GM23338 (cell line): ENCODE results near the gene RHO.
"Not testable (repeated sequence)": the region's sequence is repeated elsewhere in the genome, so short reads cannot be mapped to it uniquely, and the experiment has no call there.

Experiments
- NANOG ChIP-seq: IDR thresholded peaks from 2 replicates; pipeline ENCODE4 v1.6.1; 2016; ENCODE audit warnings: antibody characterized with exemption, borderline replicate concordance
- TF ChIP-seq, protein P1 (sequence below), 2 experiments: fragments of 200-600 bp in 1 of 2; sonication (generic) in 1 of 2; conservative IDR thresholded peaks; 2 replicates each; pipeline versions ENCODE4 v1.5.1 to v1.6.1; 2016 to 2017; ENCODE audit warnings: antibody characterized with exemption in 2 of 2, low read depth in 2 of 2, mild to moderate bottlenecking in 2 of 2, moderate library complexity in 1 of 2

DNA sequence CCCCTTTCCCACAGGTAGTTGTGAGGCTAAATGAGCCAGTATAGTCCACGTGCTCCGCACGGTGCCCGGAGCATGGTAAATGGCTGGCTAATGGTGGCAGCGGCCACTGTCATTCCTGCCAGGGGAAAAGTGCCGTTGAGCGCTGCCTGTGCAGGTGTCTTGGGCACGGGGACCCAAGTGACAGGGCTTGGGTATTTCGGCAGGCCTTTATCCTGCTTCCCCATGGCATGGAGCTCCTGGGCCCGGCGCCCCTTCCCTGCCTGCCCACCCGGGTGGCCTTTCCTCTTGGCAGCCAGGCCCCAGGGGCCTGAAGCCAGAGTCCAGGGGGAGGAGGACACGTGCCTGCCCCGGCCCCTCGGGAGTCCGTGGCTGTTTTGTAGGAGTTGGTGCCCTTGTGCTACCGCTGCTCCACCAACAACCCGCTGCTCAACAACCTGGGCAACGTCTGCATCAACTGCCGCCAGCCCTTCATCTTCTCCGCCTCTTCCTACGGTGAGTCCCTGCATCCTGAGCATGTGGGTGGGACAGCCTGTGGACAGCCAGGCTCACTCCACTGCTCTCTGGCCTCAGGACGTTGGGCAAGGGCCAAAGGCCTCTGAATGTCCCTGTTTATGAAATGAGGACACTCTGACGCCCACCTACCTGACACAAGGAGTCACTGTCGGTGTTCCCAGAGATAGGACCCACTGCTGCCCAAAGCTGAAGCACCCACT is 13.2 kb upstream of the RHO start:
- not testable (repeated sequence) for TF ChIP-seq NANOG
- TF ChIP-seq, protein P1, sequence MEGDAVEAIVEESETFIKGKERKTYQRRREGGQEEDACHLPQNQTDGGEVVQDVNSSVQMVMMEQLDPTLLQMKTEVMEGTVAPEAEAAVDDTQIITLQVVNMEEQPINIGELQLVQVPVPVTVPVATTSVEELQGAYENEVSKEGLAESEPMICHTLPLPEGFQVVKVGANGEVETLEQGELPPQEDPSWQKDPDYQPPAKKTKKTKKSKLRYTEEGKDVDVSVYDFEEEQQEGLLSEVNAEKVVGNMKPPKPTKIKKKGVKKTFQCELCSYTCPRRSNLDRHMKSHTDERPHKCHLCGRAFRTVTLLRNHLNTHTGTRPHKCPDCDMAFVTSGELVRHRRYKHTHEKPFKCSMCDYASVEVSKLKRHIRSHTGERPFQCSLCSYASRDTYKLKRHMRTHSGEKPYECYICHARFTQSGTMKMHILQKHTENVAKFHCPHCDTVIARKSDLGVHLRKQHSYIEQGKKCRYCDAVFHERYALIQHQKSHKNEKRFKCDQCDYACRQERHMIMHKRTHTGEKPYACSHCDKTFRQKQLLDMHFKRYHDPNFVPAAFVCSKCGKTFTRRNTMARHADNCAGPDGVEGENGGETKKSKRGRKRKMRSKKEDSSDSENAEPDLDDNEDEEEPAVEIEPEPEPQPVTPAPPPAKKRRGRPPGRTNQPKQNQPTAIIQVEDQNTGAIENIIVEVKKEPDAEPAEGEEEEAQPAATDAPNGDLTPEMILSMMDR (conservative IDR thresholded peaks at IDR 0.05; ENCODE audit: low read depth in 2 of 2), result not testable (repeated sequence)
